HEK293T (cell line): ENCODE data around the gene RFPL1.

Source experiments
- CTCF ChIA-PET: fragments of 350-600 bp; formaldehyde crosslinking; extraction: SDS; loops from one replicate; lab custom pipeline; 2021; ENCODE audit warnings: antibody characterized with exemption, inconsistent platforms; lab: Yijun Ruan, JAX
- POLR2A ChIA-PET: fragments of 350-600 bp; formaldehyde crosslinking; extraction: SDS; loops from one replicate; lab custom pipeline; 2020; ENCODE audit warnings: antibody characterized with exemption, inconsistent platforms; lab: Yijun Ruan, JAX
- DNase-seq: peaks from one replicate; pipeline ENCODE4 v3.0.0; 2012; ENCODE audit warnings: mixed read lengths; ENCODE audit errors: extremely low spot score
- ARNT ChIP-seq: fragments of 450-650 bp; IDR thresholded peaks from 2 replicates; pipeline ENCODE4 v1.6.1; 2017; ENCODE audit warnings: mild to moderate bottlenecking
- BHLHE40 ChIP-seq: fragments of 450-650 bp; IDR thresholded peaks from 2 replicates; pipeline ENCODE4 v1.6.1; 2016; ENCODE audit warnings: mild to moderate bottlenecking, moderate library complexity, borderline replicate concordance
- CTBP1 ChIP-seq: fragments of 450-650 bp; IDR thresholded peaks from 2 replicates; pipeline ENCODE4 v1.6.1; 2016; ENCODE audit warnings: borderline replicate concordance
- ELF4 ChIP-seq: fragments of 450-650 bp; IDR thresholded peaks from 2 replicates; pipeline ENCODE4 v1.6.1; 2017; ENCODE audit warnings: antibody characterized with exemption
- FOXA1 ChIP-seq: fragments of 450-650 bp; IDR thresholded peaks from 2 replicates; pipeline ENCODE4 v1.6.1; 2016; ENCODE audit warnings: mild to moderate bottlenecking
- FOXK2 ChIP-seq: fragments of 450-650 bp; IDR thresholded peaks from 2 replicates; pipeline ENCODE4 v1.6.1; 2016; ENCODE audit warnings: mild to moderate bottlenecking
- FOXM1 ChIP-seq: fragments of 450-650 bp; IDR thresholded peaks from 2 replicates; pipeline ENCODE4 v1.6.1; 2017; ENCODE audit warnings: mild to moderate bottlenecking, borderline replicate concordance
- HDGF ChIP-seq: fragments of 450-650 bp; IDR thresholded peaks from 2 replicates; pipeline ENCODE4 v1.6.1; 2017; ENCODE audit warnings: antibody characterized with exemption, borderline replicate concordance
- L3MBTL2 ChIP-seq: fragments of 450-650 bp; conservative IDR thresholded peaks from 2 replicates; pipeline ENCODE4 v1.6.1; 2016; ENCODE audit warnings: mild to moderate bottlenecking
- LEF1 ChIP-seq: fragments of 450-650 bp; IDR thresholded peaks from 2 replicates; pipeline ENCODE4 v1.6.1; 2017; ENCODE audit warnings: mild to moderate bottlenecking, borderline replicate concordance
- NFRKB ChIP-seq: fragments of 450-650 bp; IDR thresholded peaks from 2 replicates; pipeline ENCODE4 v1.6.1; 2016; ENCODE audit warnings: mild to moderate bottlenecking, moderate library complexity
- SP1 ChIP-seq: fragments of 450-650 bp; IDR thresholded peaks from 2 replicates; pipeline ENCODE4 v1.6.1; 2017
- SUZ12 ChIP-seq: fragments of 450-650 bp; IDR thresholded peaks from 2 replicates; pipeline ENCODE4 v1.6.1; 2016; ENCODE audit warnings: mild to moderate bottlenecking
- TARDBP ChIP-seq: fragments of 450-650 bp; IDR thresholded peaks from 2 replicates; pipeline ENCODE4 v1.6.1; 2016
- ZNF384 ChIP-seq: fragments of 450-650 bp; IDR thresholded peaks from 2 replicates; pipeline ENCODE4 v1.6.1; 2016
- TF ChIP-seq, protein P1 (sequence below): fragments of 450-650 bp; IDR thresholded peaks from 2 replicates; pipeline ENCODE4 v1.6.1; 2016

Gene RFPL1

DNA sequence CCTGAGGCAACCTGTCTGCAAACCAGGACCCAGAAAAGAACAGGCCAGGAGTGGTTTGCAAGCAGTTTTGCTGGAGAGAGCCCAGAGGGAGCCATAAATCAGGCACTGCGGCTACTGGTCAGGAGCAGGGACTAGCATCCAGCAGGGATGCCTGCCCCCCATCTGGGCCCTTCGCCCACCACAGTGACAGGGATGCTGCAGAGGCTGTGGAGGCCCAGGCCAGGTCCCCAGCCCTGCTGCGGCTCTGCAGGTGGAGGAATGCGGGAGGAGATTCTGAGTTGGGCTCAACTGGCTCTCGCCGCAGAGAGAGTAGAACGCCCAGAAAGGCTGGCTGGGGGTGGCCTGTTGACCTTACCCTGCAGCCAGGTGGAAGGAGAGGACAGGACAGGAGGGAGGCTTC, 25.2 kb downstream of the RFPL1 start:
- TF ChIP-seq SP1 = no peak
- TF ChIP-seq LEF1 = no peak
- no peak for DNase-seq
- CTCF ChIA-PET = no interaction called here
- POLR2A ChIA-PET = interaction anchor here (2.7 kb wide), 1 partner anchor 90 kb away, joined by 6 read pairs; the partner anchor contains the start of gene THOC5

DNA sequence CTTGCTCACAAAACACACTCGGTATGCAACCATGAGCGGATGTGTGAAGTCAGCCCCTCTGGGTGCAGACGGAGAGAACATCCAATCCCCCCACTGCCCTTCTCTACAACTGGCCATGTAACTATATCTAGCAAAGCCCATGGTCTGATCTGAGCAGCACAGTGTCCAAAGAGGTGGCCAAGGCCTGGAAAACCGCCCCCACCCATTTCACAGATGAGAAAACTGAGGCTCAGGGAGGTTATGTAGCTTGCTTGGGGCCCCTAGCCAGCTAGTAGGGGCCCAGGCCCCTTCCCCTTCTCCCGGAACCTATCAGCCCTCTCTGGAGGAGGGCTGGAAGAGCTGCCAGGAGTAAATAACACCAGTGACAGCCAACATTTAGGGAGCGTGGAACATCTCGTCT, 26.2 kb downstream of the RFPL1 start:
- TF ChIP-seq NFRKB (no peak), ELF4 (no peak), HDGF (no peak), BHLHE40 (no peak), FOXK2 (no peak), SP1 (no peak), ZNF384 (no peak), LEF1 (no peak), FOXM1 (no peak), SUZ12 (no peak), CTBP1 (no peak), FOXA1 (no peak), L3MBTL2 (no peak)
- TF ChIP-seq, protein P1, sequence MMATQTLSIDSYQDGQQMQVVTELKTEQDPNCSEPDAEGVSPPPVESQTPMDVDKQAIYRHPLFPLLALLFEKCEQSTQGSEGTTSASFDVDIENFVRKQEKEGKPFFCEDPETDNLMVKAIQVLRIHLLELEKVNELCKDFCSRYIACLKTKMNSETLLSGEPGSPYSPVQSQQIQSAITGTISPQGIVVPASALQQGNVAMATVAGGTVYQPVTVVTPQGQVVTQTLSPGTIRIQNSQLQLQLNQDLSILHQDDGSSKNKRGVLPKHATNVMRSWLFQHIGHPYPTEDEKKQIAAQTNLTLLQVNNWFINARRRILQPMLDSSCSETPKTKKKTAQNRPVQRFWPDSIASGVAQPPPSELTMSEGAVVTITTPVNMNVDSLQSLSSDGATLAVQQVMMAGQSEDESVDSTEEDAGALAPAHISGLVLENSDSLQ = no peak
- no peak for DNase-seq
- ChIA-PET CTCF (no interaction called here), POLR2A (interaction anchor here (2.7 kb wide), 1 partner anchor 89 kb away, joined by 6 read pairs; the partner anchor contains the start of gene THOC5)

DNA sequence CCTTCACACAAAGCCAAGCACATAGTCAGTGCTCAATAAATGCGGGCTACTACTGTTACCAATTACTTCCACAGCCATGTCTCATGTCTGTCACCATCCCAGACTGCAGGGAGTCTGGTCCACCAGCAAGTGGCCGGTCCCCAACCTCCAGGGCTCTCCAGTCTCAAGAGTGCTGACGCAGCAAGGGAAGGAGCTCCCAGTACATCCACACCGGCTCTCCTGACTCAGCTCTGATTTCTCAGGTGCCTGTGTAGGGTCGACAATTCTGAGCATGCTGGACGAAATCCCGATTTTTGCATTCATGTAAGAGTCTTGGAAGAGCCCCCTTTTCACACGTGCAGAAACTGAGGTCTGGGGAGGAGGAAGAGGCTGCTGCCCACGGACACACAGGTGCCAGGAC, 31.4 kb downstream of the RFPL1 start:
- CTCF ChIA-PET = interaction anchor here (0.6 to 0.8 kb wide), 3 partner anchors 15 to 74 kb away, joined by 3 read pairs; no protein-coding TSS in a partner anchor
- POLR2A ChIA-PET = no interaction called here
- TF ChIP-seq CTBP1 = no peak
- no peak for TF ChIP-seq FOXA1
- TF ChIP-seq, protein P1 = no peak
- no peak for TF ChIP-seq FOXK2
- no peak for TF ChIP-seq TARDBP
- TF ChIP-seq ELF4 = no peak
- no peak for TF ChIP-seq ZNF384
- no peak for DNase-seq

DNA sequence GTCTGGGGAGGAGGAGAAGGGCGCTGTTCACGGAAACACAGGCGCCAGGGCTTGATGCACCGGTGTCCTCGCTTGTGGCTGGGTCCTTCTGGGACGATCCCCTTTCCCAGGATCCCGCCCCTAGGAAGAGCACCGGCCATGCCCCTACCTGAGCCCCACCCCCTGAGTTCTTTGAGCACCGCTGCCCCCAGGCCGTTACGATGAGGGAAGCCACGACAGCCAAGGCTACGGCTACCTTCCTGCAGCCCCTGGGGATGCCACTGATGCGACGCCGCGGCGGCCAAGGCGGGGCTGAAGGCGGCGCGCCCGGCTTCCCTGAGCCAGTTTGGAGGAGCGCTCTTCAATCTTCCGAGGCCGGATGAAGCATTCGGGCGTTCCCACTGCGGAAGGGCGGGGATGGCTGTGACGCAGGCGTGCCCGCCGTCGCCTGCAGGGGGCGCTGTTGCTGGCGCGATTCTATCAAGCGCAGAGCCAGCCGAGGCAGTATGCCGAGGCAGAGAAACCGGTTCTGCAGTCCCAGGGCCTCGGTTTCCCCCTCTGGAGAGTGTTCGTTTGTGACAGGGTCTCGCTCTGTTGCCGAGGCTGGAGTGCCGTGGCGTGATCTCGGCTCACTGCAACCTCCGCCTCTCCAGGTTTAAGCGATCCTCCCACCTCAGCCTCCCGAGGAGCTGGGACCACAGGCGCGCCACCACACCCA, 31.9 kb downstream of the RFPL1 start:
- CTCF ChIA-PET = interaction anchor here (0.6 to 1.6 kb wide), 15 partner anchors 9 to 187 kb away, joined by 3 to 8 read pairs (median 4); no protein-coding TSS in a partner anchor
- POLR2A ChIA-PET = interaction anchor here (1.5 kb wide), 1 partner anchor 13 kb away, joined by 3 read pairs; no protein-coding TSS in a partner anchor
- DNase-seq = peak; percentile 96
- TF ChIP-seq FOXK2 (no peak), L3MBTL2 (0 out of 2 replicates have a peak, but pooled peaks have one; percentile 20)

DNA sequence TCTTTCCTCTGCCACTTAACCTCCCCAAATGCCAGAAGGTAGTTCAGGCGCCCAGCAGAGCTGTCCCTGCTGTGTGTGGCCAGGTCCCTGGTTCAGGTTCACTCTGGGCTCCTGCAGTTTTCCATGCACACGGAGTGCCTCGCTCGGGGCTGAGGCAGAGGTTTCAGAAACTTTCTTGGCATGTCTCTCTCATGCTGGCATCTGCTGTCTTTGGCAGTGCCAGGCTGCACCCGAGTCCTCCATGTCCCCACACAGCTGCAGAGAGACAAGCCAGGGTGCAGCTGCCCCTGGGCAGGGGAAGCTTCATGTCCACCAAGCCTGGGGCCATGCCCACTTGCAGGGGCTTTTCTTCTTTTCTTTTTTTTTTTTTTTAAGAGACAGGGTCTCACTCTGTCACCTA, 34.6 kb downstream of the RFPL1 start:
- ChIA-PET POLR2A (interaction anchor here (1.2 kb wide), 1 partner anchor 81 kb away, joined by 4 read pairs; the partner anchor contains the start of gene THOC5), CTCF (interaction anchor here (0.5 to 0.7 kb wide), 3 partner anchors 118 to 816 kb away, joined by 3 read pairs; partner anchors contain the start of gene CASTOR1)
- DNase-seq = no peak
- TF ChIP-seq, protein P1 = no peak
- no peak for TF ChIP-seq L3MBTL2

DNA sequence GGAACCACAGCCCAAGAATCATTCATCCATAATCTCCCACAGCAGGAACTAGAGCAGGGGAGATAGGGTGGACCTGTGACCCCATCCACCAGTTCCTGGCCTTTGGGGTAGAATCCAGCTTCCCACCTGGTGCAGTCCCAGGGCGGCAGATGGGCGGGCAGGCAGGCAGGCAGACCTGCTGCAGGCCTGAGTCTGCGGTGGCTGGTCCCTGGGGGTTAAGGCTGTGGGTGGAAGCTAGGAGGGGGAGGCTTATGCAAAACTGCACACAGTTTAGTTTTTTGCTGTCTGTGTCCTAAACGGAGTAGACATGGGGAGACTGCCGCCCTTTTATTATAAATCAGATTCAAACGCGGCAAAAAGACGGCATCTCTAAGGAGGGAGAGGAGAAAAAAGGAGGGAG, 37.2 kb downstream of the RFPL1 start:
- CTCF ChIA-PET = no interaction called here
- TF ChIP-seq ARNT (no peak), CTBP1 (no peak), SUZ12 (no peak), LEF1 (no peak), SP1 (no peak), FOXK2 (no peak), L3MBTL2 (no peak), TARDBP (no peak), BHLHE40 (no peak), HDGF (no peak), ZNF384 (no peak), FOXM1 (no peak), ELF4 (no peak), NFRKB (no peak)
- TF ChIP-seq, protein P1 = no peak
- POLR2A ChIA-PET = no interaction called here
- no peak for DNase-seq
